Uterus (tissue), 2 donors: Measurements from ENCODE around the gene TMC5.

Source experiments
- CTCF ChIP-seq, 4 experiments: fragments of 200-600 bp in 2 of 4; fragments of 450-650 bp in 2 of 4; sonication (generic) in 2 of 4; IDR thresholded peaks; one replicate each; pipeline ENCODE4 v1.5.1; 2016 to 2019; ENCODE audit warnings: antibody characterized with exemption in 4 of 4, mild to moderate bottlenecking in 2 of 4, moderate library complexity in 1 of 4
- POLR2A ChIP-seq, 2 donors: fragments of 450-650 bp; IDR thresholded peaks; one replicate each; pipeline ENCODE4 v1.6.1; 2016; ENCODE audit warnings: antibody characterized with exemption in 2 of 2, mild to moderate bottlenecking in 1 of 2, moderate library complexity in 1 of 2

DNA sequence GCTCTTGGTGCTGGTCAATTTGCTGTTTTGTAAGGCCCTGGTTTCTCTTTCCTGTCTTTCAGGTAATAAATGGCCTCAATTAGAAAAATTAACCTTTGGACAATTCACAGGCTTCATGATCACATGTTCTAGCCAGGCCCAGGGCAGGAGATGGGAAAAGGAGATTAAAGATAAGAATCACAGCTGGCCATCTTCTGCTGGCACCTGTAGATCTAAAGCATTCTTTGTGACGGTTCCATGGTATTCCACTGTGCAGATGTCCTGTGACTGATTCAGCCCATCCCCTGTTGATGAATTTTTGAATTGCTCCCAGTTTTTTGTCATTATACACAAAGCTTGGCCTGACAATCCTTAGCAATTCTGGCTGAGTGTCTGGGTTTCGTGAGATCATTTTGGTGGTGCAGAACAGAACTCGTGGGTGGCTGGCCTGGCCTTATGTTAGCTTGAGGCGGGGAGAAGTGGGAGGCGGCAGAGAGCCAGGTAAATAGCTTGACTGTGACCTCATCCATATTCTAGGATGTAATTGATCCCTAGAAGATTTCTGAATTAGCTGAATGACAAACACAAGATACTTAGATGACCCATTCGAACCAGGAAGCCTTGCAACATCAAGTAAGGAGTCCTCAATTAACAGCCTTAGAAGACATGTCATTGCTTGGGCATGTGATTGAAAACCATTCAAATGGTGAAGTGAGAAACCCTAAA, 14.1 kb downstream of the TMC5 start:
- TF ChIP-seq CTCF (IDR thresholded peaks at IDR 0.05) (no peak), POLR2A (IDR thresholded peaks at IDR 0.05) (no peak)
